GM18909 (cell line): ENCODE results near the gene AMOTL1.
"Not testable (repeated sequence)": the region's sequence is repeated elsewhere in the genome, so short reads cannot be mapped to it uniquely, and the experiment has no call there.

Experiments used
- ATAC-seq: cut with Tn5 transposase; IDR thresholded peaks from one replicate; pipeline ENCODE4 v1.9.1; 2021; ENCODE audit warnings: mild to moderate bottlenecking; ENCODE audit not compliant: unreplicated experiment, poor library complexity

The AMOTL1 gene

GRCh38 chr11:94812724-94813720 is 44.9 kb downstream of the AMOTL1 start:
- not testable (repeated sequence) for ATAC-seq

- no peak for ATAC-seq
Observed at GRCh38 chr11:94814272-94814976, 46.3 kb downstream of the AMOTL1 start.

DNA sequence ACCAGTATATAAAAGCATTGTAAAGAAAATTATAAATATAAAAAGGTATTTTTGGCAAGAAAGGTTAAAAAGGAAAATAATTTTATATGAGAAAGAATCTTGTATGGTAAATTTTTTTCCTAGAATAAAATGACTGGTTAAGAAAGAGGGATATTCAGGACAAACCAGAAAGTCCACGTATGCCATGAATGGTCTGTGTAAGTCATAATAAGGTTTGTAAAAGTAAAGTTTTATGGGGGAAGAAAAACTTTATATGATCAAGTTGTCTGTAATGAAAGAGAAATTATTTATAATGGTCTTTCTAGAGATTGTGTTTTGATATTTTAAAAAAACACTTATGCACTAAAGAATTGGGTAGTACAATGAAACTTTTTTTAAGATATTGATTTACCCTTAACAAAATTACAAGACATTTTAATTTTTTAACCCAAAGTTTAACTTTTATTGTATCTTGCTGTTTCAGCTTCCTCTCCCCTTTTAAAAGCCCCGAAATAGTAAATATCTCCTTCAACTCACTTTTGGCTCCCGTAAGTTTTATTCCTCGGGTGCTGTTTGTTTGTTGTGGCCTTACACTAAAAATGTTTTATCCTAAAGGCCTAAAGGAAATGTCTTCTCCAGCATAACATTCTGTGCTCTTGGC is 47.7 kb downstream of the AMOTL1 start:
- ATAC-seq, result no peak

DNA sequence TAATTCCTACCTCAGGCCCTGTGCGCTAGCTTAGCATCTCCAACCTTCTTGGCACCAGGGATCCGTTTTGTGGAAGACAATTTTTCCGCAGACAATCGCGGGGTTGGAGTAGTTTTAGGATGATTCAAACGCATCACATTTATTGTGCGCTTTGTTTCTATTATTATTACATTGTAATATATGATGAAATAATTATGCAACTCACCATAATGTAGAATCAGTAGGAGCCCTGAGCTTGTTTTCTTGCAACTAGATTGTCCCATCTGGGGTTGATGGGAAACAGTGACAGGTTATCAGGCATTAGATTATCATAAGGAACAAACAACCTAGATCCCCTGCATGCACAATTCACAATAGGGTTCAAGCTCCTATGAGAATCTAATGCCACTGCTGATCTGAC is 52.3 kb downstream of the AMOTL1 start:
- no peak for ATAC-seq

DNA sequence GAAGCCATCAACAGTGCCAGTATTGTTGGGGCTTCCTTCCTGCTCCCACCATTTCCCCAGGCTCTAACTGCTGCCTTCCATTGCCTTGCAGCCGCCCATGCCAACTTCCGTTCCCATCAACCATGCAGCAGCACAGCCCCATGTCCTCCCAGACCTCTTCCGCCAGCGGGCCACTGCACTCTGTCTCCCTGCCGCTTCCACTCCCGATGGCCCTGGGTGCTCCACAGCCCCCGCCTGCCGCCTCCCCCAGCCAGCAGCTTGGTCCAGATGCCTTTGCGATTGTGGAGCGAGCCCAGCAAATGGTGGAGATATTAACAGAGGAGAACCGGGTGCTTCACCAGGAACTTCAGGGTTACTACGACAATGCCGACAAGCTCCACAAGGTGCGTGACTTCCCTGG is 53.3 kb downstream of the AMOTL1 start:
- ATAC-seq, result no peak

DNA sequence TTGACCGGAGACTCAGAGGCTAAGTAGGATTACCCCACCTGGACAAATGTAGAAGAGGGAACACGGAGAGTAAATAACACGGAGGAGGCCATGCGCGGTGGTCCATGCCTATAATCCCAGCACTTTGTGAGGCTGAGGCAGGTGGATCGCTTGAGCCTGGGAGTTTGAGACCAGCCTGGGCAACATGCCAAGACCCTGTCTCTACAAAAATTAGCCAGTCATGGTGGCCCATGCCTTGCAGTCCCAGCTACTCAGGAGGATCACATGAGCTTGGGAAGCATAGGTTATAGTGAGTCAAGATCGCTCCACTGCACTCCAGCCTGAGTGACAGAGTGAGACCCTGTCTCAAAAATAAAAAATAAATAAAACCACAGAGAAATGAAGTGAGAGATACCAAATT is 53.9 kb downstream of the AMOTL1 start:
- no peak for ATAC-seq

DNA sequence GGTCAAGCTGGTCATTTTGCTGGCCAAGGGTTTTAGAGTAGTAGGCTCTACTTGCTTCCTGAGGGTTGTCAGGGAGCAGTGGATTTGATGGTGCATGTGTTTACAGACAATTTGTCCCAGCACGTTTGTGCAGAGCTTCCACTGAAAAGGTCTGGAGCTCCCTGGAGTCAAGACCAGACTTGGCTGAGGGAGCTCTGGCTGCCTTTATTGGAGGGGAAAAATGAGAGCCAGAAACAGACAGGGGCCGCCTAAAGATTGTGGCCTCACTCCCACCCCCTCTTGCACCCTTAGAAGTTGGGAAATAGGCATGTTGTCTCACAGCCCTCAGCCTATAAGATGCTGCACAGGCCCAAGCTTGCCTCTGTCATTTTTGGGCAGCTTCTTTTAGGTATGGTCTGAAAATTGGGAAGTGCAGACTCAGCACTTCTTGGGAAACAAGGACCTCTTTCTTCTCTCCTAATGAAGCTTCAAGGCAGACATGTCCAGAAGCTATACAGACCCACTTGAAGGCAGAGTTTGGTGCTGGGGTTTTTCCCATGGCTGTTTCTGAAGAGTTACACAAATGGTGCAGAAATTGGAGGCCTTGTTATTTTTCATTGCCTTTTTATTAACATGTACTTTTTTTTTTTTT is 55.1 kb downstream of the AMOTL1 start:
- ATAC-seq, result no peak

- no peak for ATAC-seq
Observed at GRCh38 chr11:94825031-94825430, 56.9 kb downstream of the AMOTL1 start.

- ATAC-seq, result no peak
Observed at GRCh38 chr11:94825481-94825880, 57.3 kb downstream of the AMOTL1 start.

GRCh38 chr11:94826415-94826814 is 58.3 kb downstream of the AMOTL1 start:
- no peak for ATAC-seq

GRCh38 chr11:94828088-94828487 is 59.9 kb downstream of the AMOTL1 start:
- ATAC-seq, result no peak

DNA sequence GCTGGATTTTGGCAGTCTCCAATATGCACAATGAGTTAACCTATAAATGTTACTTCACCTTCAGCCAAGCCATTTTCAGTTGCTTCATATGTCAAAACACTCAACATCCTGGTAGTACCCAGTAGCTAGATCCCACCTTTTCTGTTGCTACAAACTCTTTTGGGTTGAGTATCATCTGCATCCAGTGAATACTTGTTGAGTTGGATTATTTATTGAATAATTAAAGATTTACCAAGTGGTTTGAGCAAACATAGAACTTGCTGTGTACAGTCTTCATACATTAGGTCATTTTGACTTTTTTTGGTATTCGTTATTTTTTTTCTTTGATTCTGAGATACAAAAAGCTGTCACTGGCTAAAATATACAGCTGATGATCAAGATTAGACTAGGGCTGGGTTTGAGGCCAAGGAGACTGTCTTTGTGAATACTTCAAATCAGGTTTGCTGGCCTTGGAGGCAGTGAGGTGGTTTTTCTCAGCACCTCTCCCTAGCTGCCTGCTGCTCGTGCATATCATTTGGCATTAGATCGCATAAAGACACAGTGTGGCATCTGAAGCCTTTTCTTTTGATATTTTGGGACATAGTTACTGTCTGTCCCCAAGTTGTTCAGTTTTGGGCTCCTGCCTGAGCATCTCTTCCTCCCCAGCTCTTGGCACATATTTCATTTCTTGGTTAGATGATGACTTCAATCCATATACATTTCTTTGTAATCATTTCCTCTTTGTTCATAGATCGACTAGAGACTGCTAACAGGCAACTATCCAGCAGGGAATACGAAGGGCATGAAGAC is 62.8 kb downstream of the AMOTL1 start:
- no peak for ATAC-seq

- no peak for ATAC-seq
Observed at GRCh38 chr11:94831529-94831928, 63.4 kb downstream of the AMOTL1 start.

DNA sequence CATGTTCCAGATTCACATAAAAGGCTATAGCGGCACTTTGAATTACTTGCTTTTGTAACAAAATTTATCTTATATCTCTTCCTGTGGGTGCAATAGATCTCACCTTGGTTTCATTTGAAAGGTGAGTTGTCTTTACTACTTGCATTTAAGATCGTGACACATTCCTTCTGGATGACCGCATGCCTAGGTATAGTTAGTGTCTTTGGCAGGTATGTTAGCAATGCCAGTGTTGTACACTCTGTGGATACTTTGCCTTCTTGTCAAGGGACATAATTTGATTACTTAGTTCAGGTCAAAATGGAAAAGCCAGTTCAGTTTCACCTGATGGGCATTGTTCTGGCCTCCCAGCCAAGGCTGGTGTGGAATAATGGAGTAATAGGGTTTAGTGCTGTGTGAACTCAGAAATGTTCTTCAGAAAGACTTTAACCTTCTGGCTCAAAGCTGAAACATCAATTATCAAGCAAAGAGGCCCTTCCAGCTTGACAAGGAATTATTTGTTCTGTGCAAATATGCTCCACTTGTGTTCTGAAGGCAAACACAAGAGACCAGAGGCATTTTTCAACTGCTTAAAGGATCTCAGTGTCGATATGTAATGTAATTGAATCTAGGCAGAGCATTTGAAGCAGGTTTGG is 64.6 kb downstream of the AMOTL1 start:
- ATAC-seq, result no peak

DNA sequence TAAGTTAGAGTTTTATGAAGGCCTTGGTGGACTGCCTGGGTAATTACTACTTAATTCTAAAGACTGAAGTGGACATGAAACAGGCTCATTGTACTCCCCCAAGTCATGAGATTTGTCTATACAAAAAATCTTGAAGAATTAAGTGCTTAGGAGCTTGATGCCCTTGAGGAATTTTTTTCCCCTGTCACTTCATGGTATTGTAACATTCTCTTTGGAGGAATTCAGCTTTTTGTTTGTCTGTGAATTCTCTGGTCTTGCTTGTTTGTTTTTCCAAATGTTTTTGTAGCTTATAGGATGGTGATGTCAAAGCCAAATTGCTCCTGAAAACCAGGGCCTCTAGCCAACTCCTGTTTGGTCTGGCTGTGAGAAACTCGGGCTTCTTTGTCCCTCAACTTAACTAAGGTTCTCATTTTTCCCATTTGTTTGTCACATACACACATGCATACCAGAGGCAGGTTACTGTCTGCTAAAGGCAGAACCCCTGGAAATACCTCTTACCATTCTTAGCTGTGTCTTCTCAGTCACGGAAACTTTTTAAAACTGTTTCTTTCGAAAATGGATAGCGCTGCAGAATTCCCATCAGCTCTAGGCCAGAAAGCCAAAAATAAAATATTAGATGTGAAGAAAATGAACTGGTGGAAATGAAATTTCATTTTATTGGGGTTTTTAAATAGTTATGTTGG is 66.9 kb downstream of the AMOTL1 start:
- no peak for ATAC-seq

GRCh38 chr11:94835594-94835927 is 67.4 kb downstream of the AMOTL1 start:
- ATAC-seq, result no peak

DNA sequence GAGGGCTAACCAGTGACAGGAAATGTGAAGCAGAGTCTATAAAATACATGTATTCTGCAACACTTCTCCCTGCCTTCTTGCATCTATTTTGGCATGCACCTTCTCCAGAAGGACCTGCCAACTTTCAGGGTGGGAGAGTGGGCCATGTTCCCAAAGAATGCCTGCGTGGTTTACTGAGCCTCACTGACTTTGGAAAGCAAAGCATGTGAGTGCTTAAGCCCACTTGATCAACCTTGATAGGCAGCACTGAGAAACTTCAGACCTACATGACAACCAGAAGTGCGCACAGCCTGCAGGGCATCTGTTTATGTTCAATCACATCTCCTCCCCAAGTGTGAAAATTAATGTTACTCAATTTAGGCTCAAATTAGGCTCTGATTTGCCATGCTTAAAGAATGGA is 69.2 kb downstream of the AMOTL1 start:
- ATAC-seq, result no peak

DNA sequence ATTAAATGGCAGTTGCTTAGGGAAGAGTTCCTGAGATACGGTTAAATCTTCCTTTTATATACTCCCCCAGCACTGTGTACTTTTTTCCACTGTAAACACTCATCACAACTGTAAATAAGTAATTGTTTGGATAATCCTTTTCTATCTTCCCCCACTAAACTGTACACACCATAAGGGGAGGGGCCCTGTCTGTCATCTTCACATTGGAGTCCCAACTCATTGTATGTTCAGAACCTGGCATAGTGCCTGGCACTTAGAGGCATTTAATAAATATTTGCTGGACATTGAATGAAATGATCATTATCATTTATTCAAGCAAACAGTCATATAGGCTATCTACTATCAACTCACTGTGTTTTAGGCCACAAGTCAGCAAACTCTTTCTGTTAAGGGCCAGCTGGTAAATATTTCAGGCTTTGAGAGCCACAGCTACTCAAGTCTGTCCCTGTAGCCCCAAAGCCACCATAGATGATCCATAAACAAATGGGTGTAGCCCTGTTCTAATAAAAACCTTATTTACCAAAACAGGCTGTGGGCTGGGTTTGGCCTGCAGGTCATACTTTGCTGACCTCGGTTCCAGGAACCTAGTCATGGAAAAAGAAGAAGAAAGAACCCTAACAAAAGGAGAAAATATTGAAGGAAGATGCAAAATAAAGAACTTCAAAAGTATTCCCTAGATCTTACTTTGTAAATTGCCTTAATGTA is 70.0 kb downstream of the AMOTL1 start:
- no peak for ATAC-seq
